H1 (cell line): ENCODE data around the gene CPHXL2. TPM values are rescaled to one million over a fixed set of nuclear protein-coding genes. Genes with fewer than 3 reads are reported as not detected.

Experiments used
- CTCF ChIA-PET: fragments of 300-600 bp; sonication (Branson Sonifier 250); formaldehyde crosslinking; loops from one replicate; lab custom pipeline; 2021; ENCODE audit not compliant: partially characterized antibody; lab: Charles Lee
- POLR2A ChIA-PET: fragments of 300-600 bp; sonication (Branson Sonifier 250); formaldehyde crosslinking; loops from one replicate; lab custom pipeline; 2021; ENCODE audit warnings: inconsistent platforms; ENCODE audit not compliant: partially characterized antibody; lab: Charles Lee
- DNase-seq, 2 experiments: peaks; one replicate each; pipeline versions ENCODE4 v3.0.0 to v3.0.0-alpha.2; 2010 to 2022; ENCODE audit warnings: low spot score in 2 of 2, low read depth in 1 of 2, mixed read lengths in 1 of 2
- FAIRE-seq: peaks from 2 replicates; lab custom pipeline; 2011; peaks lifted over from hg19 to GRCh38; lab: Jason Lieb, UNC
- H2AFZ ChIP-seq: 2 replicates; pipeline ENCODE4 v1.8.1; 2012; ENCODE audit warnings: low read length, inconsistent platforms
- H2AK5ac ChIP-seq: 2 replicates; pipeline ENCODE4 v1.6.1; 2013; ENCODE audit warnings: low read depth, low read length
- H2BK120ac ChIP-seq: replicated peaks from 2 replicates; pipeline ENCODE3; 2013; ENCODE audit warnings: low read depth, low read length, inconsistent platforms
- H2BK12ac ChIP-seq: 2 replicates; pipeline ENCODE4 v1.6.1; 2013; ENCODE audit warnings: low read depth, low read length
- H2BK15ac ChIP-seq: 2 replicates; pipeline ENCODE4 v1.6.1; 2013; ENCODE audit warnings: low read length
- H2BK20ac ChIP-seq: 2 replicates; pipeline ENCODE4 v1.6.1; 2013; ENCODE audit warnings: low read length
- H2BK5ac ChIP-seq: 2 replicates; pipeline ENCODE4 v1.6.1; 2013; ENCODE audit warnings: low read depth, low read length
- H3K14ac ChIP-seq: 2 replicates; pipeline ENCODE4 v1.6.1; 2013; ENCODE audit warnings: inconsistent platforms; ENCODE audit not compliant: insufficient read length
- H3K18ac ChIP-seq: 2 replicates; pipeline ENCODE4 v1.6.1; 2013; ENCODE audit warnings: low read length; ENCODE audit errors: extremely low read depth
- H3K23ac ChIP-seq: 2 replicates; pipeline ENCODE4 v1.6.1; 2013; ENCODE audit warnings: inconsistent platforms; ENCODE audit not compliant: insufficient read length
- H3K23me2 ChIP-seq: 2 replicates; pipeline ENCODE4 v1.6.1; 2013; ENCODE audit warnings: low read depth, low read length
- H3K27ac ChIP-seq: 2 replicates; pipeline ENCODE4 v1.6.1; 2011; ENCODE audit warnings: low read depth, low read length, inconsistent platforms
- H3K27me3 ChIP-seq, 4 experiments: replicated peaks in 1 of 4; 1 replicate in 1 of 4; 2 replicates in 3 of 4; pipeline versions ENCODE4 v1.6.1 to v1.8.1; 2011 to 2013; ENCODE audit warnings: low read length in 3 of 4, mild to moderate bottlenecking in 3 of 4, inconsistent platforms in 2 of 4, mixed read lengths in 2 of 4, moderate library complexity in 1 of 4; ENCODE audit not compliant: control insufficient read depth in 3 of 4, insufficient read depth in 3 of 4; ENCODE audit errors: extremely low read depth in 1 of 4
- H3K36me3 ChIP-seq, 4 experiments: 2 replicates each; pipeline versions ENCODE4 v1.6.1 to v1.8.1; 2011 to 2013; ENCODE audit warnings: mild to moderate bottlenecking in 4 of 4, low read length in 3 of 4, moderate library complexity in 2 of 4, control low read depth in 1 of 4, inconsistent platforms in 1 of 4; ENCODE audit not compliant: insufficient read depth in 4 of 4, control insufficient read depth in 2 of 4
- H3K4ac ChIP-seq: replicated peaks from 2 replicates; pipeline ENCODE3; 2013; ENCODE audit warnings: low read length, low read depth, mixed read lengths, inconsistent platforms; ENCODE audit not compliant: insufficient read length
- H3K4me1 ChIP-seq, 4 experiments: replicated peaks in 1 of 4; 1 replicate in 1 of 4; 2 replicates in 3 of 4; pipeline versions ENCODE4 v1.6.1 to v1.8.1; 2011 to 2013; ENCODE audit warnings: low read length in 3 of 4, inconsistent platforms in 2 of 4, mixed read lengths in 1 of 4; ENCODE audit not compliant: insufficient read depth in 4 of 4, control insufficient read depth in 3 of 4
- H3K4me2 ChIP-seq, 2 experiments: 2 replicates each; pipeline versions ENCODE4 v1.6.1 to v1.8.1; 2011 to 2013; ENCODE audit warnings: low read depth in 2 of 2, low read length in 2 of 2, control low read depth in 1 of 2, inconsistent platforms in 1 of 2, mild to moderate bottlenecking in 1 of 2; ENCODE audit not compliant: insufficient read depth in 1 of 2
- H3K4me3 ChIP-seq, 4 experiments: fragments of 200-600, 300-600 bp in 1 of 4; sonication (generic), shearing (Covaris generic), sonication (Bioruptor Twin) in 1 of 4; 2 replicates each; pipeline versions ENCODE4 v1.5.1 to v1.8.1; 2011 to 2016; ENCODE audit warnings: low read length in 4 of 4, low read depth in 3 of 4, control low read depth in 2 of 4, inconsistent platforms in 2 of 4, mild to moderate bottlenecking in 2 of 4, mixed read lengths in 1 of 4, moderate library complexity in 1 of 4; ENCODE audit not compliant: insufficient read depth in 2 of 4; ENCODE audit errors: extremely low read depth in 1 of 4
- H3K56ac ChIP-seq: replicated peaks from 2 replicates; pipeline ENCODE3; 2013; ENCODE audit warnings: low read depth, mild to moderate bottlenecking, mixed read lengths, low read length, inconsistent platforms; ENCODE audit not compliant: insufficient read length
- H3K79me1 ChIP-seq: 2 replicates; pipeline ENCODE4 v1.6.1; 2013; ENCODE audit warnings: low read depth, low read length, control low read depth
- H3K79me2 ChIP-seq, 2 experiments: 2 replicates each; pipeline versions ENCODE4 v1.6.1 to v1.8.1; 2012 to 2013; ENCODE audit warnings: low read length in 2 of 2, mild to moderate bottlenecking in 2 of 2, inconsistent platforms in 1 of 2; ENCODE audit not compliant: insufficient read depth in 2 of 2, control insufficient read depth in 1 of 2
- H3K9ac ChIP-seq, 4 experiments: replicated peaks in 1 of 4; 1 replicate in 1 of 4; 2 replicates in 3 of 4; pipeline versions ENCODE4 v1.6.1 to v1.8.1; 2011 to 2013; ENCODE audit warnings: low read depth in 3 of 4, low read length in 3 of 4, control low read depth in 2 of 4, mild to moderate bottlenecking in 2 of 4, moderate library complexity in 2 of 4, inconsistent platforms in 1 of 4; ENCODE audit errors: extremely low read depth in 1 of 4
- H3K9me3 ChIP-seq, 2 experiments: 2 replicates each; pipeline versions ENCODE4 v1.6.1 to v1.8.1; 2012 to 2013; ENCODE audit warnings: mild to moderate bottlenecking in 2 of 2, moderate library complexity in 2 of 2, control low read depth in 1 of 2, inconsistent platforms in 1 of 2, low read depth in 1 of 2, low read length in 1 of 2, mixed read lengths in 1 of 2; ENCODE audit not compliant: insufficient read depth in 2 of 2
- H4K20me1 ChIP-seq, 2 experiments: replicated peaks in 1 of 2; 2 replicates each; pipeline versions ENCODE3 to v1.8.1; 2011 to 2013; ENCODE audit warnings: inconsistent platforms in 2 of 2, low read length in 2 of 2, mild to moderate bottlenecking in 1 of 2; ENCODE audit not compliant: insufficient read depth in 2 of 2, control insufficient read depth in 1 of 2
- H4K5ac ChIP-seq: 2 replicates; pipeline ENCODE4 v1.6.1; 2013; ENCODE audit warnings: low read length, low read depth, mixed read lengths, inconsistent platforms; ENCODE audit not compliant: insufficient read length
- H4K8ac ChIP-seq: 2 replicates; pipeline ENCODE4 v1.8.0; 2013; ENCODE audit warnings: mild to moderate bottlenecking, moderate library complexity, low read length, inconsistent platforms; ENCODE audit not compliant: insufficient read depth; ENCODE audit errors: extremely low read depth
- H4K91ac ChIP-seq: replicated peaks from 2 replicates; pipeline ENCODE3; 2013; ENCODE audit warnings: low read length, mixed read lengths, inconsistent platforms; ENCODE audit not compliant: insufficient read length
- CHD1 ChIP-seq: IDR thresholded peaks from 2 replicates; pipeline ENCODE4 v1.6.1; 2012; ENCODE audit warnings: low read depth, low read length, improper control_type of control experiment
- FOSL1 ChIP-seq: IDR thresholded peaks from 2 replicates; pipeline ENCODE4 v1.6.1; 2011; ENCODE audit warnings: mild to moderate bottlenecking, low read depth, low read length, moderate library complexity; ENCODE audit not compliant: insufficient read depth
- JUND ChIP-seq: IDR thresholded peaks from 2 replicates; pipeline ENCODE4 v1.6.1; 2011; ENCODE audit warnings: mild to moderate bottlenecking, improper control_type of control experiment, low read length
- KDM1A ChIP-seq: fragments of 200-600, 300-600 bp; sonication (generic); IDR thresholded peaks from 2 replicates; pipeline ENCODE4 v1.7.1; 2016; ENCODE audit warnings: mild to moderate bottlenecking, low read length, borderline replicate concordance
- RAD21 ChIP-seq, 2 experiments: IDR thresholded peaks in 1 of 2; conservative IDR thresholded peaks in 1 of 2; 2 replicates each; pipeline ENCODE4 v1.6.1; 2011; ENCODE audit warnings: low read depth in 2 of 2, low read length in 2 of 2, improper control_type of control experiment in 1 of 2, inconsistent platforms in 1 of 2, mild to moderate bottlenecking in 1 of 2, moderate library complexity in 1 of 2
- SP2 ChIP-seq: IDR thresholded peaks from 2 replicates; pipeline ENCODE4 v1.6.1; 2012; ENCODE audit warnings: mild to moderate bottlenecking, low read length, inconsistent platforms
- SP4 ChIP-seq: IDR thresholded peaks from 2 replicates; pipeline ENCODE4 v1.6.1; 2012; ENCODE audit warnings: low read length, inconsistent platforms
- TAF7 ChIP-seq: optimal IDR thresholded peaks from 2 replicates; pipeline ENCODE3; 2011; ENCODE audit warnings: low read depth, mild to moderate bottlenecking, inconsistent platforms, low read length, moderate library complexity, borderline replicate concordance
- TCF12 ChIP-seq: IDR thresholded peaks from 2 replicates; pipeline ENCODE4 v1.6.1; 2011; ENCODE audit warnings: low read depth, mild to moderate bottlenecking, low read length
- YY1 ChIP-seq: IDR thresholded peaks from 2 replicates; pipeline ENCODE4 v1.6.1; 2011; ENCODE audit warnings: low read depth, mild to moderate bottlenecking, low read length
- WGBS, 2 experiments: shearing (Covaris generic) in 1 of 2; methylation state at CpG; one replicate each; pipeline versions ENCODE4 v1.1.6 to v1.1.7; 2013 to 2015; ENCODE audit warnings: low lambda C conversion rate in 2 of 2, mixed read lengths in 2 of 2, inconsistent platforms in 1 of 2, low coverage in 1 of 2, missing lambda C conversion rate in 1 of 2; ENCODE audit not compliant: insufficient replicate concordance in 2 of 2, insufficient coverage in 1 of 2, insufficient read length in 1 of 2; ENCODE audit errors: extremely low coverage in 1 of 2, missing lambda C conversion rate in 1 of 2; 5-methylcytosine and 5-hydroxymethylcytosine counted together
- polyA plus RNA-seq, 7 experiments: library from polyadenylated mRNA; depleted of rRNA in 3 of 7; stranded (reverse) in 5 of 7; unstranded in 2 of 7; fragments of >200 nt in 5 of 7; fragments of 200-250 nt in 2 of 7; gene quantifications; 1 replicate in 5 of 7; 2 replicates in 1 of 7; 4 replicates in 1 of 7; pipeline versions ENCODE4 v1.2.1 to v1.2.3, GENCODE V29; 2011 to 2013; ENCODE audit warnings: missing spikeins in 2 of 7, mixed read lengths in 2 of 7
- total RNA-seq: library from RNA; stranded (reverse); fragmentation: NEBNext Ultra II Directional; extraction: Animal tissue kit (Norgen Biotek cat#: 25700); gene quantifications from 2 replicates; pipeline ENCODE4 v1.2.1, GENCODE V29; 2021
- TF ChIP-seq, protein P1 (sequence below): IDR thresholded peaks from 2 replicates; pipeline ENCODE4 v1.6.1; 2012; ENCODE audit warnings: inconsistent platforms
- TF ChIP-seq, protein P2 (sequence below), 3 experiments: IDR thresholded peaks; 1 replicate in 2 of 3; 2 replicates in 1 of 3; pipeline versions ENCODE4 v1.5.1 to v1.6.1; 2011; ENCODE audit warnings: low read length in 3 of 3, mild to moderate bottlenecking in 3 of 3, inconsistent platforms in 2 of 3, low read depth in 1 of 3, moderate library complexity in 1 of 3; ENCODE audit not compliant: insufficient read depth in 1 of 3; ENCODE audit errors: control extremely low read depth in 1 of 3

CPHXL2 gene
- total and polyA plus RNA-seq, 2 of the 8 experiments (the other 6 are each of a cell fraction or from before 2014, with no cell fraction given), result not detected

DNA sequence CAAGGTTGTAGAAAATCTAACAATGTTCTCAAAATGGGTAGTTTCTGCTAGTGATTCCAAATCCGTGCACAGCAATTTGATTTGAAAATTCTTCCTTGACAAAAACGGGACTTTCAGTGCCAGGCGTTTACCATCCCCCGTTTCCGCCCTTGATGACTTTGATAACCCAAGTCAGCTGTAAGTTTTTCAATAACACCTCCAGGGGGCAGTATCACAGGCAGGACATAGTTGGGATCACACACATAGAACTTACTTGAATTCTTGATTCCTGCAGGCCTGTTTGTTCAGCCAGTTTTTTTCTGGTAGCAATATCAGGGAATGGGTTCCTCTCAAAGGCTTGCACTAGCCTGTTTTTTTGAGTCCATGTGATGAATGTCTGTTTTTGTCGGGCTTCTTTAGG, 18.9 kb upstream of the CPHXL2 start:
- Histone ChIP-seq H3K4me2 (no peak overlapping the region), H3K23me2 (no peaks in the 10 kb centered on the region), H3K9ac (no peak overlapping the region), H3K79me1 (no peaks in the 10 kb centered on the region), H4K91ac (no peak overlapping the region), H2AFZ (no peak overlapping the region), H4K8ac (no peak overlapping the region), H3K79me2 (no peaks in the 10 kb centered on the region), H3K56ac (no peak overlapping the region), H3K9me3 (0 out of 4 replicates have a peak, but pooled peaks cover 0 to 1% of the 10 kb centered on the region in 2 experiments), H3K18ac (no peak overlapping the region), H2BK5ac (no peak overlapping the region), H2BK120ac (no peak overlapping the region), H2BK15ac (no peak overlapping the region), H3K23ac (no peak overlapping the region), H2BK12ac (no peak overlapping the region), H3K4me1 (no peaks in the 10 kb centered on the region), H4K5ac (no peak overlapping the region), H3K27me3 (no peaks in the 10 kb centered on the region), H2AK5ac (no peak overlapping the region), H3K4ac (no peak overlapping the region), H3K27ac (no peak overlapping the region), H2BK20ac (no peak overlapping the region), H3K36me3 (no peaks in the 10 kb centered on the region), H3K14ac (no peak overlapping the region), H3K4me3 (no peak overlapping the region), H4K20me1 (no peaks in the 10 kb centered on the region)
- ChIA-PET POLR2A (no interaction called here), CTCF (interaction anchor here (0.6 to 1.9 kb wide), 10 partner anchors 10 to 178 kb away, joined by 3 to 10 read pairs (median 4); partner anchors contain the start of genes CPHXL and CPHXL2)
- no peak for FAIRE-seq
- no peak for DNase-seq
- WGBS, 2 experiments, result 83% methylated on average over 6 of the region's 6 CpGs; no CpG with 5 or more reads in 1 of the 2 experiments
- TF ChIP-seq JUND (no peak), YY1 (no peak), SP4 (no peak), KDM1A (no peak), CHD1 (no peak), RAD21 (IDR thresholded peaks at IDR 0.05 in 1 of 2, conservative IDR thresholded peaks at IDR 0.05 in 1 of 2; ENCODE audit: low read depth in 2 of 2, low read length in 2 of 2) (peak in 1 of 2 experiments; percentile 44; a peak in 1 of 4 replicates), TCF12 (no peak), SP2 (no peak), FOSL1 (no peak), TAF7 (no peak)
- TF ChIP-seq, protein P1, sequence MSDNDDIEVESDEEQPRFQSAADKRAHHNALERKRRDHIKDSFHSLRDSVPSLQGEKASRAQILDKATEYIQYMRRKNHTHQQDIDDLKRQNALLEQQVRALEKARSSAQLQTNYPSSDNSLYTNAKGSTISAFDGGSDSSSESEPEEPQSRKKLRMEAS, result no peak
- TF ChIP-seq, protein P2, sequence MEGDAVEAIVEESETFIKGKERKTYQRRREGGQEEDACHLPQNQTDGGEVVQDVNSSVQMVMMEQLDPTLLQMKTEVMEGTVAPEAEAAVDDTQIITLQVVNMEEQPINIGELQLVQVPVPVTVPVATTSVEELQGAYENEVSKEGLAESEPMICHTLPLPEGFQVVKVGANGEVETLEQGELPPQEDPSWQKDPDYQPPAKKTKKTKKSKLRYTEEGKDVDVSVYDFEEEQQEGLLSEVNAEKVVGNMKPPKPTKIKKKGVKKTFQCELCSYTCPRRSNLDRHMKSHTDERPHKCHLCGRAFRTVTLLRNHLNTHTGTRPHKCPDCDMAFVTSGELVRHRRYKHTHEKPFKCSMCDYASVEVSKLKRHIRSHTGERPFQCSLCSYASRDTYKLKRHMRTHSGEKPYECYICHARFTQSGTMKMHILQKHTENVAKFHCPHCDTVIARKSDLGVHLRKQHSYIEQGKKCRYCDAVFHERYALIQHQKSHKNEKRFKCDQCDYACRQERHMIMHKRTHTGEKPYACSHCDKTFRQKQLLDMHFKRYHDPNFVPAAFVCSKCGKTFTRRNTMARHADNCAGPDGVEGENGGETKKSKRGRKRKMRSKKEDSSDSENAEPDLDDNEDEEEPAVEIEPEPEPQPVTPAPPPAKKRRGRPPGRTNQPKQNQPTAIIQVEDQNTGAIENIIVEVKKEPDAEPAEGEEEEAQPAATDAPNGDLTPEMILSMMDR (IDR thresholded peaks at IDR 0.05; ENCODE audit: control extremely low read depth in 1 of 3, insufficient read depth in 1 of 3, low read depth in 1 of 3, low read length in 3 of 3), result peak in 2 of 3 experiments; percentile 38 to 61; a peak in 2 of 4 replicates
